Measurements from ENCODE around the gene MACROH2A1.

GRCh38 chr5:135439231-135440205 lies 40.5 kb upstream of the MACROH2A1 start:
- TF ChIP-seq CTCF (IDR thresholded peaks at IDR 0.05; ENCODE audit: low read length) = no peak
- TF ChIP-seq EZH2phosphoT487 (IDR thresholded peaks at IDR 0.05; ENCODE audit: low read length) = no peak
